ENCODE measurements around the gene KCNAB3.
"Not testable (repeated sequence)": the region's sequence is repeated elsewhere in the genome, so short reads cannot be mapped to it uniquely, and the experiment has no call there.

The KCNAB3 gene

GRCh38 chr17:7929158-7930023 is at the start of gene KCNAB3:
Gene KCNAB3 (minus strand): TSS chr17:7929856. CDS start chr17:7929435, 421 bp downstream.
- DNase-seq, result peak; percentile 88

GRCh38 chr17:7977805-7978204 is 48.1 kb upstream of the KCNAB3 start:
- DNase-seq, result no peak

GRCh38 chr17:7977039-7977438 is 47.4 kb upstream of the KCNAB3 start:
- no peak for DNase-seq

- DNase-seq, result no peak
Measured at GRCh38 chr17:7974638-7975131, 45.0 kb upstream of the KCNAB3 start.

- no peak for DNase-seq
Measured at GRCh38 chr17:7972131-7972785, 42.6 kb upstream of the KCNAB3 start.

GRCh38 chr17:7971651-7972050 is 42.0 kb upstream of the KCNAB3 start:
- DNase-seq, result no peak

GRCh38 chr17:7969433-7969832 is 39.8 kb upstream of the KCNAB3 start:
- DNase-seq, result no peak

- DNase-seq, result no peak
Measured at GRCh38 chr17:7967751-7968150, 38.1 kb upstream of the KCNAB3 start.

- no peak for DNase-seq
Measured at GRCh38 chr17:7961421-7961820, 31.8 kb upstream of the KCNAB3 start.

- no peak for DNase-seq
Measured at GRCh38 chr17:7959503-7960253, 30.0 kb upstream of the KCNAB3 start.

- DNase-seq, result no peak
Measured at GRCh38 chr17:7956228-7956965, 26.7 kb upstream of the KCNAB3 start.

- DNase-seq, result no peak
Measured at GRCh38 chr17:7955414-7956227, 26.0 kb upstream of the KCNAB3 start.

- not testable (repeated sequence) for DNase-seq
Measured at GRCh38 chr17:7953266-7953665, 23.6 kb upstream of the KCNAB3 start.

GRCh38 chr17:7951143-7951792 is 21.6 kb upstream of the KCNAB3 start:
- no peak for DNase-seq

- no peak for DNase-seq
Measured at GRCh38 chr17:7950578-7950977, 20.9 kb upstream of the KCNAB3 start.

- DNase-seq, result no peak
Measured at GRCh38 chr17:7947651-7948050, 18.0 kb upstream of the KCNAB3 start.

- no peak for DNase-seq
Measured at GRCh38 chr17:7946441-7946840, 16.8 kb upstream of the KCNAB3 start.

GRCh38 chr17:7945651-7946050 is 16.0 kb upstream of the KCNAB3 start:
- DNase-seq, result no peak

- DNase-seq, result no peak
Measured at GRCh38 chr17:7944326-7944725, 14.7 kb upstream of the KCNAB3 start.

- no peak for DNase-seq
Measured at GRCh38 chr17:7943291-7943690, 13.6 kb upstream of the KCNAB3 start.

GRCh38 chr17:7940743-7941142 is 11.1 kb upstream of the KCNAB3 start:
- DNase-seq, result no peak
